Tibial artery (tissue), 4 donors: ENCODE data around the gene ZHX3.

Experiments used
- DNase-seq, 2 donors: peaks; one replicate each; pipeline ENCODE4 v3.0.0-alpha.2; 2019
- H3K27ac ChIP-seq, 2 donors: fragments of 200-600 bp; sonication (generic) in 1 of 2; 1 replicate in 1 of 2; 2 replicates in 1 of 2; pipeline ENCODE4 v1.5.1; 2018 to 2019; ENCODE audit warnings: mild to moderate bottlenecking in 1 of 2
- H3K27me3 ChIP-seq, 2 donors: fragments of 200-600 bp; sonication (generic) in 1 of 2; one replicate each; pipeline versions ENCODE4 v1.5.1 to v1.6.0; 2016 to 2019
- H3K36me3 ChIP-seq, 3 donors: fragments of 200-600 bp; sonication (generic) in 2 of 3; one replicate each; pipeline ENCODE4 v1.5.1; 2016 to 2019; ENCODE audit warnings: mild to moderate bottlenecking in 2 of 3
- H3K4me1 ChIP-seq, 4 donors: fragments of 200-600 bp; sonication (generic) in 2 of 4; 1 replicate in 3 of 4; 2 replicates in 1 of 4; pipeline ENCODE4 v1.5.1; 2016 to 2019
- H3K4me3 ChIP-seq, 2 donors: fragments of 200-600 bp; sonication (generic) in 1 of 2; 1 replicate in 1 of 2; 2 replicates in 1 of 2; pipeline ENCODE4 v1.5.1; 2018 to 2019; ENCODE audit warnings: mild to moderate bottlenecking in 2 of 2
- H3K9me3 ChIP-seq, 3 donors: fragments of 200-600 bp; sonication (generic) in 1 of 3; one replicate each; pipeline ENCODE4 v1.5.1; 2016 to 2019
- CTCF ChIP-seq, 2 experiments: fragments of 200-600 bp in 1 of 2; fragments of 450-650 bp in 1 of 2; IDR thresholded peaks; one replicate each; pipeline ENCODE4 v1.5.1; 2017 to 2019; ENCODE audit warnings: antibody characterized with exemption in 2 of 2, mild to moderate bottlenecking in 1 of 2, moderate library complexity in 1 of 2
- intact Hi-C: fragments of 100-400 bp; cut with DNase I; formaldehyde crosslinking; loops from one replicate; pipeline ENCODE4 v1.15.0; 2023; ENCODE audit warnings: low total_unique reads

Gene ZHX3

DNA sequence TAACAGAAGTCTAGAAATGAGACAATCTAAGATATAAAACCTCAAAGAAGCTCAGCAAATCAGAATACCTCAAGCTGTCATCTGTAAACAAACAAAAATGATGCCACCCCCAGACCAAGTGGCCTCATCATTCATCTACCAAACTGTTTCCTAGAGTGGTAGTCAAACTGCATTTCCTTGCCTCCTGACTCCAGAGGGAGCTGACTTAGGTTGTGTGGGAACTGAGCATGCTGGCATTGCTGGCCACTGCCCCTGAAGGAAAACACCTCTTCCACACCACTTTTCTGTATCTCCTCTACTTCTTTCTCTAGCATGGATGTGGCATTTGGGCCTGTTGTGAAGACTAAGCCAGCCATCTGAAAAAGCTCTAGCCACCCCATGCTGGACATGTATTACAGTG lies 56.3 kb downstream of the ZHX3 start:
- DNase-seq: no peak
- no peak for TF ChIP-seq CTCF (IDR thresholded peaks at IDR 0.05)
- Histone ChIP-seq H3K36me3 (peaks cover 0 to 10% (median 0%) of the 10 kb centered on the region in 3 donors), H3K4me3 (no peak overlapping the region), H3K4me1 (peaks cover 0 to 36% (median 0%) of the 10 kb centered on the region in 4 donors), H3K27me3 (no peaks in the 10 kb centered on the region), H3K9me3 (no peaks in the 10 kb centered on the region), H3K27ac (no peak overlapping the region)
- intact Hi-C loops: no loop called here

- Histone ChIP-seq H3K27ac (no peak overlapping the region), H3K27me3 (no peaks in the 10 kb centered on the region), H3K36me3 (peaks cover 0 to 5% (median 0%) of the 10 kb centered on the region in 3 donors), H3K4me3 (no peak overlapping the region), H3K9me3 (no peaks in the 10 kb centered on the region), H3K4me1 (peaks cover 0 to 36% (median 0%) of the 10 kb centered on the region in 4 donors)
- DNase-seq: no peak
- intact Hi-C loops: no loop called here
- TF ChIP-seq CTCF (IDR thresholded peaks at IDR 0.05): no peak
Observed at GRCh38 chr20:41260734-41261220, 56.8 kb downstream of the ZHX3 start.

DNA sequence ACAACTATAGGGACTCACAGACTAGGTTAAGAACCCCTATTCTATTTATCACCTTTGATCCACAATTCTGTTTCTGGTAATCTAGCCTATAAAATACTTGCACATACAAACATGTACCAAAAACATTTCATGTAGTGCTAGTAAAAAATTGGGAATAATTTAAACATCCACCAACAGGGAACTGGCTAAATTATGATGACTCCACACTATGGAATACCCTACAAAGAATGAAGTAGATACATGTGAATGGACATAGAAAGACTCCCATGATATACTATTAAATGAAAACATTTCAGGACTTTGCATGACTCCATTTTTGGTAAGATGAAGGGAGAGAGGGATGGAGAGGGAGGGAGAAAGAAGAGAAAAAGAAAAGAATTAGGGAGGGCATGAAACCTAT lies 58.2 kb downstream of the ZHX3 start:
- peaks cover 0 to 37% (median 0%) of the 10 kb centered on the region in 4 donors for H3K4me1 ChIP-seq
- DNase-seq: no peak
- H3K4me3 ChIP-seq: no peak overlapping the region
- H3K9me3 ChIP-seq: no peaks in the 10 kb centered on the region
- TF ChIP-seq CTCF (IDR thresholded peaks at IDR 0.05): no peak
- H3K36me3 ChIP-seq: no peaks in the 10 kb centered on the region
- intact Hi-C loops: no loop called here
- H3K27me3 ChIP-seq: no peaks in the 10 kb centered on the region
- H3K27ac ChIP-seq: no peak overlapping the region

DNA sequence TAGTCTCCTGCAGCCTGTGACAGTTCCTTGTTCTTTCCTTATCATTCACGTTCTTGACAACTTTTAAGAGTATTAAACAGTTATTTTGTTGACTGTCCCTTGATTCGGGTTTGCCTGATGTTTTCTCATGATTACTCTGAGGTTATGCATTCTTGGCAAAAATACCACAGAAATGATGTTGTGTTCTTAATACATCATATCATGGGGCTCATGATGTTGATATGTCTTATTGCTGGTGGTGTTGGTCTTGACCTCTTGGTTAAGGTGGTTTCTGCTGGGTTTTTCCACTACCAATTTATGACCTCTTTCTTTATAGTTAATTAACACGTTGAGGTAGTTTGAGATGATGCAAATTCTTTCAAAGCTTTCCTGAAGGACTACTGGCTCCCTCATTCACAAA lies 59.1 kb downstream of the ZHX3 start:
- H3K4me3 ChIP-seq: no peak overlapping the region
- no peaks in the 10 kb centered on the region for H3K27me3 ChIP-seq
- TF ChIP-seq CTCF (IDR thresholded peaks at IDR 0.05): no peak
- no peaks in the 10 kb centered on the region for H3K9me3 ChIP-seq
- intact Hi-C loops: no loop called here
- peaks cover 0 to 41% (median under 1%) of the 10 kb centered on the region in 4 donors for H3K4me1 ChIP-seq
- no peak for DNase-seq
- no peak overlapping the region for H3K27ac ChIP-seq
- no peaks in the 10 kb centered on the region for H3K36me3 ChIP-seq

- no peak for DNase-seq
Observed at GRCh38 chr20:41256516-41256915, 61.0 kb downstream of the ZHX3 start.

More at GRCh38 chr20:41256516-41256915, 61.0 kb downstream of the ZHX3 start:
- no peak for TF ChIP-seq CTCF (IDR thresholded peaks at IDR 0.05)
- intact Hi-C loops: no loop called here
- no peak overlapping the region for H3K27ac ChIP-seq
- no peak overlapping the region for H3K4me3 ChIP-seq
- H3K9me3 ChIP-seq: no peaks in the 10 kb centered on the region
- no peaks in the 10 kb centered on the region for H3K27me3 ChIP-seq
- H3K4me1 ChIP-seq: peaks cover 0 to 43% (median 3%) of the 10 kb centered on the region in 4 donors
- H3K36me3 ChIP-seq: no peaks in the 10 kb centered on the region
